ENCODE data around the gene ZDHHC1. TPM values are rescaled to one million over a fixed set of nuclear protein-coding genes. Genes with fewer than 3 reads are reported as not detected.

ZDHHC1 gene
- total RNA-seq, 2 donors from 2014 or later = 7.9 to 8.7 TPM

DNA sequence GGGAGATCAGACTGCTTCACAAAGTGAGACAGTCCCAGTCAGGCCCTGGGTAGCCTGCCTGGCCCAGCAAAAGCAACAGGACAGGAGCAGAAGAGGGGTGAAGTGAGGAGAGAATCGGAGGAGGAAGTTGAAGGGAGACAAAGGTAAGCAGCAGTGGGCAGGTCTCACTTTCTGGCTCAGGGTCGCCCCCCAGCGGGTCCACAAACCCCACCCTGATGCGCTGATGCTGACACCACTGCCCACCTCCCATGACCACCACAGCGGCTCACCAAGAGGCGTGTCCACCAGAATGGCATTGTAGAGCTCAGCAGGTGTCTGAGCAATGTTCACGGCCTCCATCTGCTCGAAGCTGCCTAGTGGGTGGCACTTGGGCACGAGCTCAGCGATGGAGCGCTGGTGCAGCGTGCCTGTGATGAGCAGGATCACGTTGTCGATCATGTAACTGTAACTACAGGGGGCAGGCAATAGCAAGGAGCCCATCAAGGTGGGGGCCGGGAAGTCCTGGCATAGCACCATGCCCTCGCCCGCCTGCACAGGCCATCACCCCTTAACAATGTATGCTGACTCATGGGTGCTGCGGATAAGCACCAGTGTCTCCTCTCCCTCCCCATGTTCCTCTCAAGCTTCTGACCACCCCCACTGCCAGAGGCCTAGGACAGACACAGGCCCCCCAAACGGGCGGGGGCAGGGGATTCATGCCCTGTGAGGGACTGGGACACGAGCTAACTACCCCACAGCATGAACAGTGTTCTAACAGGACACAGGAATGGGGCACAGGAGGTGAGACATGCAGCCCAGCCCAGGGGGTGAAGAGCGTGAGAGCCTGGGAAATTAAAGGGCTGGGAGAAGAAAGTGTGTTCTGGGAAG lies 28.2 kb upstream of the ZDHHC1 start:
- DNase-seq = no peak
- Histone ChIP-seq H3K27me3 (no peaks in the 10 kb centered on the region), H3K4me1 (peaks cover 59% of the 10 kb centered on the region), H3K36me3 (no peaks in the 10 kb centered on the region), H3K9me3 (no peaks in the 10 kb centered on the region), H3K4me3 (no peak overlapping the region), H3K9ac (ENCODE audit: low read depth in 2 of 2, low read length in 2 of 2) (peak overlapping the region; percentile 9 to 79), H3K27ac (no peak overlapping the region)
- intact Hi-C loops (cut with DNase I) = no loop called here
- TF ChIP-seq, protein P1, sequence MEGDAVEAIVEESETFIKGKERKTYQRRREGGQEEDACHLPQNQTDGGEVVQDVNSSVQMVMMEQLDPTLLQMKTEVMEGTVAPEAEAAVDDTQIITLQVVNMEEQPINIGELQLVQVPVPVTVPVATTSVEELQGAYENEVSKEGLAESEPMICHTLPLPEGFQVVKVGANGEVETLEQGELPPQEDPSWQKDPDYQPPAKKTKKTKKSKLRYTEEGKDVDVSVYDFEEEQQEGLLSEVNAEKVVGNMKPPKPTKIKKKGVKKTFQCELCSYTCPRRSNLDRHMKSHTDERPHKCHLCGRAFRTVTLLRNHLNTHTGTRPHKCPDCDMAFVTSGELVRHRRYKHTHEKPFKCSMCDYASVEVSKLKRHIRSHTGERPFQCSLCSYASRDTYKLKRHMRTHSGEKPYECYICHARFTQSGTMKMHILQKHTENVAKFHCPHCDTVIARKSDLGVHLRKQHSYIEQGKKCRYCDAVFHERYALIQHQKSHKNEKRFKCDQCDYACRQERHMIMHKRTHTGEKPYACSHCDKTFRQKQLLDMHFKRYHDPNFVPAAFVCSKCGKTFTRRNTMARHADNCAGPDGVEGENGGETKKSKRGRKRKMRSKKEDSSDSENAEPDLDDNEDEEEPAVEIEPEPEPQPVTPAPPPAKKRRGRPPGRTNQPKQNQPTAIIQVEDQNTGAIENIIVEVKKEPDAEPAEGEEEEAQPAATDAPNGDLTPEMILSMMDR (IDR thresholded peaks at IDR 0.05) = no peak

DNA sequence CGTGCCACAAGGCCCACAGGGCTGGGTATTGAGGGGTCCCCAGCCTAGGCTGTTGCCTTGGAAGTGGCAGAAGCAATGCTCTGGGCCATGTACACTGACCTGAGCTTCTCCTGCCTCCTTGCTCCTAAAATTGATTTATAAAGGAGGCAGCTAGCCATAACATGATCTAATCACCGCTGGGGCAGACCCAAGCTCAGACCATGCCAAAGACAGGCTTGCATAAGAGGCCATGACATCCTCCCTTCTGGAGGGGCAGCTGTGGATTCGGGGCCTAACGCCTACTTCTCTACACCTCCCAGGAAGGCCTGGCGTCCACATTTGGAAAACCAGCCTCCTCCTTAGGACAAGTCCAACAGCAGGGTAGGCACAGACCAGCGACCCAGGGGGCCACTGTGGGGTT lies 27.0 kb upstream of the ZDHHC1 start:
- TF ChIP-seq, protein P1 (IDR thresholded peaks at IDR 0.05) = no peak
- peaks cover 52% of the 10 kb centered on the region for H3K4me1 ChIP-seq
- no peaks in the 10 kb centered on the region for H3K27me3 ChIP-seq
- no peak for DNase-seq
- H3K9ac ChIP-seq (ENCODE audit: low read depth in 2 of 2, low read length in 2 of 2) = peak overlapping the region in 1 of 2 donors; percentile 79
- H3K9me3 ChIP-seq = no peaks in the 10 kb centered on the region
- H3K27ac ChIP-seq = peak overlapping the region; percentile 36
- no peak overlapping the region for H3K4me3 ChIP-seq
- intact Hi-C loops (cut with DNase I) = no loop called here
- no peaks in the 10 kb centered on the region for H3K36me3 ChIP-seq

DNA sequence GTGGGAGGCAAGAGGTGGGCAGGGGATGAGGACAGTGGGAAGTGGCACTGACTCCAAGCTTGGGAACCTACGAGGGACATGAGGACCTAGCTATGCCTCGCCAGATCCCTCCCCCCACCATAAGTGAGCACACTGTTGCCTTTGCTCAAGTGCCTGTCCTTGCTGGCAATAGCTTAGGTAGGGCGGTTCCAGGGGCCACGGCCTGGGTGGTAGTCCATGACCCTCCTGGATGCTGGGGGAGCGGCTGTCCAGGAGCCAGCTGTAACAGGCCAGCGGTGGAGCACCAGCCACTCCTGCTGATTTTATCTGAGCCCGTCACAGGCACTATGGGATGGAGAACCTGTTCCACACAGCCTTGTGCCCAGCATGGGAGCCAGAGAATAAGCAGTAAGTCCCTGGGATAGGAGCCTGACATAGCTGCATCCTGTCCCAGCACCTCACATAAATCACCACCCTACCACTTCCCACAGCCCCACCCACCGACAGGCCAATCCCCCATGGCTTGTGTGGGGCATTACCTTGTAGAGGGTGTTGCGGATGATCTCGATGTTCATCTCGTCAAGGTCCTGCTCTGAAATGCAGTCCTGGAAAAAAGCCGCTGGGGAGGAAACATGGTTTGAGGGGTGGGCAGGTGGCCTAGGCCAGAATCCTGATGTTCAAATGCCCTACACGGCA lies 26.4 kb upstream of the ZDHHC1 start:
- no peak overlapping the region for H3K4me3 ChIP-seq
- H3K9me3 ChIP-seq = no peaks in the 10 kb centered on the region
- TF ChIP-seq, protein P1 (IDR thresholded peaks at IDR 0.05) = no peak
- H3K27me3 ChIP-seq = no peaks in the 10 kb centered on the region
- H3K27ac ChIP-seq = peak overlapping the region; percentile 36
- DNase-seq = no peak
- no peaks in the 10 kb centered on the region for H3K36me3 ChIP-seq
- peaks cover 46% of the 10 kb centered on the region for H3K4me1 ChIP-seq
- peak overlapping the region; percentile 45 to 79 for H3K9ac ChIP-seq (ENCODE audit: low read depth in 2 of 2, low read length in 2 of 2)
- intact Hi-C loops (cut with DNase I) = no loop called here

DNA sequence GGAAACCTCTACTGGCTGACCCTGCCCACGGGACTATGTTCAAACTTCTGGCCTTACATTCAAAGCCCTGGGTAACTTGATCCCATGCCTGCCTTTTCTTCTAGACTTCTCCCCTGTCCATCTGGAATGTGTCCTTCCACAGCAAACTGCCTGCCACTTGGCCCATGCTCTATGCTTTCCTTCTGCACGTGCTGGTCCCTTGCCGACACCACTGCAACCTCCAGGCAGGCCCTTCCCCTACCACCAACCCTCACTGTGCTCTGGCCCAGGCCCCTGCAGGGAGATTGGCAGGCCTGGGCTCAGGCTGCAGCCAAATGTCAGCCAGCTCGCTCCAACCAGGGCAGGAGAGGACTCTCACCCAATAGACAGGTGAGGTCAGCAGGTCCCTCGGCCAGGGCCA lies 25.6 kb upstream of the ZDHHC1 start:
- Histone ChIP-seq H3K36me3 (peaks cover 3% of the 10 kb centered on the region), H3K9ac (ENCODE audit: low read depth in 2 of 2, low read length in 2 of 2) (peak overlapping the region; percentile 59 to 79), H3K4me3 (no peak overlapping the region), H3K27ac (peak overlapping the region; percentile 81), H3K9me3 (no peaks in the 10 kb centered on the region), H3K4me1 (peaks cover 38% of the 10 kb centered on the region), H3K27me3 (no peaks in the 10 kb centered on the region)
- TF ChIP-seq, protein P1 (IDR thresholded peaks at IDR 0.05) = no peak
- intact Hi-C loops (cut with DNase I) = no loop called here
- no peak for DNase-seq

DNA sequence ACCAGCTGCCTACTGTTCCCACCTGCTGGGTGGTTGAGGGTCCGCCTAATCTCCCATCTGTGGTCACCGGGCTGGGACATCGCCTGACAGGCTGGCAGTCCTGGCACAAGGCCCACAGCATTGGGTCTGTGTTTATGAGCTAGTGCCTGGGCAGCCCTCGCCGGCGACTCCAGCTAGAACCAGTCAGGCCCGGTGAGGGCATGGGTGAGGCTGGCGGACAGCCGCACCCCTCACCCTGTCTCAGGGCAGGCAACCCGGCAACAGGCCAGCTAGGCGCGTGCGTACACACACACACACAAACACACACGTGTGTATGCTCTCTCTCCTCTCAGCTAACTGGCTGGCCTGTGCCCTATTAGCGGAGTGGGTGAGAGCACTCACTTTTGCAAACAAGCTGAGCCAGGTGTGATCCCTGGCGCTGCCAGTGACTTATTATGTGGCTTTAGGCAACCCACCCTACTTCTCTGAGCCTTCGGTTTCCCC lies 25.0 kb upstream of the ZDHHC1 start:
- peaks cover 32% of the 10 kb centered on the region for H3K4me1 ChIP-seq

More for the DNA sequence above, 25.0 kb upstream of the ZDHHC1 start:
- no peak overlapping the region for H3K4me3 ChIP-seq
- intact Hi-C loops (cut with DNase I) = no loop called here
- no peaks in the 10 kb centered on the region for H3K27me3 ChIP-seq
- peaks cover 6% of the 10 kb centered on the region for H3K36me3 ChIP-seq
- H3K9me3 ChIP-seq = no peaks in the 10 kb centered on the region
- TF ChIP-seq, protein P1 (IDR thresholded peaks at IDR 0.05) = no peak
- DNase-seq = peak; percentile 96
- peak overlapping the region; percentile 59 to 79 for H3K9ac ChIP-seq (ENCODE audit: low read depth in 2 of 2, low read length in 2 of 2)
- peak overlapping the region; percentile 81 for H3K27ac ChIP-seq
